HCT116 (cell line): ENCODE data around the gene TMEM179. TPM values are rescaled to one million over a fixed set of nuclear protein-coding genes. Genes with fewer than 3 reads are reported as not detected.

Experiments
- ATAC-seq: fragments of 200-7000 bp; cut with Tn5 transposase; 2 replicates; pipeline ENCODE4 v1.9.1; 2020; ENCODE audit warnings: mild to moderate bottlenecking, moderate library complexity
- BruUV-seq: library from RNA; stranded (reverse); fragments of 400-500 nt; replicated peaks from 2 replicates; lab custom pipeline; 2021; lab: Mats Ljungman, UMichigan
- CTCF ChIA-PET: fragments of 300-600 bp; sonication (Branson Sonifier 250); formaldehyde crosslinking; loops from one replicate; lab custom pipeline; 2021; ENCODE audit warnings: antibody characterized with exemption; lab: Charles Lee
- POLR2A ChIA-PET: fragments of 300-600, 350-600 bp; sonication (Branson Sonifier 250); formaldehyde crosslinking; loops from one replicate; lab custom pipeline; 2021; ENCODE audit warnings: antibody characterized with exemption; lab: Charles Lee
- RAD21 ChIA-PET, 2 experiments: fragments of 300-600 bp; sonication (Branson Sonifier 250); formaldehyde crosslinking; loops; one replicate each; lab custom pipeline; 2023; ENCODE audit warnings: low total read pairs in 2 of 2; ENCODE audit not compliant: uncharacterized antibody in 2 of 2, unreplicated experiment in 2 of 2, low non-redundant PET in 1 of 2; lab: Charles Lee
- DNase-seq: peaks from one replicate; pipeline ENCODE4 v3.0.0-alpha.2; 2010; ENCODE audit warnings: low read depth, low spot score
- H2AFZ ChIP-seq: fragments of 200-600 bp; shearing (Covaris generic), sonication (generic); 2 replicates; pipeline ENCODE4 v1.6.1; 2017; ENCODE audit warnings: low read depth, mixed run types, mixed read lengths, antibody characterized with exemption, low read length; ENCODE audit not compliant: poor library complexity, severe bottlenecking
- H3K27ac ChIP-seq: 2 replicates; pipeline ENCODE4 v1.5.1; 2012; ENCODE audit warnings: low read depth, low read length
- H3K27me3 ChIP-seq: fragments of 200-600 bp; sonication (generic); 2 replicates; pipeline ENCODE4 v1.6.1; 2016; ENCODE audit warnings: mixed run types, low read length, mixed read lengths; ENCODE audit not compliant: insufficient read depth
- H3K36me3 ChIP-seq, 2 experiments: fragments of 200-500 bp in 1 of 2; fragments of 200-600 bp in 1 of 2; sonication (Bioruptor generic) in 1 of 2; sonication (generic) in 1 of 2; 2 replicates each; pipeline versions ENCODE4 v1.5.1 to v1.6.1; 2014 to 2016; ENCODE audit warnings: low read length in 2 of 2, inconsistent platforms in 1 of 2, mixed read lengths in 1 of 2, mixed run types in 1 of 2; ENCODE audit not compliant: insufficient read depth in 2 of 2, control insufficient read depth in 1 of 2
- H3K4me1 ChIP-seq, 2 experiments: fragments of 200-600 bp in 1 of 2; sonication (generic) in 1 of 2; 2 replicates each; pipeline versions ENCODE4 v1.5.1 to v1.6.1; 2012 to 2017; ENCODE audit warnings: low read length in 2 of 2, inconsistent platforms in 1 of 2, mild to moderate bottlenecking in 1 of 2, mixed read lengths in 1 of 2, mixed run types in 1 of 2, moderate library complexity in 1 of 2; ENCODE audit not compliant: insufficient read depth in 2 of 2, control insufficient read depth in 1 of 2
- H3K4me2 ChIP-seq: fragments of 200-600 bp; sonication (generic); 2 replicates; pipeline ENCODE4 v1.6.1; 2017; ENCODE audit warnings: mixed run types, low read length, mixed read lengths
- H3K4me3 ChIP-seq, 2 experiments: fragments of 200-600 bp in 1 of 2; sonication (generic) in 1 of 2; replicated peaks in 1 of 2; 2 replicates each; pipeline ENCODE4 v1.5.1; 2011 to 2016; ENCODE audit warnings: low read length in 2 of 2, control low read depth in 1 of 2, low read depth in 1 of 2, mild to moderate bottlenecking in 1 of 2, mixed read lengths in 1 of 2, mixed run types in 1 of 2
- H3K79me2 ChIP-seq: fragments of 200-600 bp; sonication (generic); 2 replicates; pipeline ENCODE4 v1.6.1; 2017; ENCODE audit warnings: mild to moderate bottlenecking, mixed run types, low read length, moderate library complexity, mixed read lengths; ENCODE audit not compliant: insufficient read depth
- H3K9ac ChIP-seq: fragments of 200-600 bp; sonication (generic); 2 replicates; pipeline ENCODE4 v1.6.1; 2016; ENCODE audit warnings: low read length, mixed read lengths
- H3K9me2 ChIP-seq: fragments of 200-600 bp; sonication (generic), shearing (Covaris generic); 2 replicates; pipeline ENCODE4 v1.6.1; 2017; ENCODE audit warnings: mixed run types, mild to moderate bottlenecking, moderate library complexity; ENCODE audit not compliant: insufficient read depth
- H3K9me3 ChIP-seq, 2 experiments: fragments of 200-500 bp in 1 of 2; fragments of 200-600 bp in 1 of 2; sonication (Bioruptor generic) in 1 of 2; sonication (generic) in 1 of 2; 2 replicates each; pipeline ENCODE4 v1.6.1; 2014 to 2017; ENCODE audit warnings: low read length in 2 of 2, mixed read lengths in 2 of 2, inconsistent platforms in 1 of 2, low read depth in 1 of 2, mild to moderate bottlenecking in 1 of 2, mixed run types in 1 of 2, moderate library complexity in 1 of 2; ENCODE audit not compliant: control insufficient read depth in 1 of 2, insufficient read depth in 1 of 2
- H4K20me1 ChIP-seq: fragments of 200-600 bp; sonication (generic), shearing (Covaris generic); 2 replicates; pipeline ENCODE4 v1.6.1; 2017; ENCODE audit warnings: mixed run types, mild to moderate bottlenecking, moderate library complexity; ENCODE audit not compliant: insufficient read depth
- ATF3 ChIP-seq: IDR thresholded peaks from 2 replicates; pipeline ENCODE4 v1.6.1; 2012
- CTCF ChIP-seq, 3 experiments: fragments of 200-600 bp in 1 of 3; sonication (generic) in 1 of 3; IDR thresholded peaks in 2 of 3; conservative IDR thresholded peaks in 1 of 3; 2 replicates each; pipeline ENCODE4 v1.5.1; 2012 to 2017; ENCODE audit warnings: low read depth in 2 of 3, low read length in 2 of 3, antibody characterized with exemption in 1 of 3, borderline replicate concordance in 1 of 3, control low read depth in 1 of 3, mild to moderate bottlenecking in 1 of 3, mixed read lengths in 1 of 3, mixed run types in 1 of 3, moderate library complexity in 1 of 3; ENCODE audit not compliant: insufficient read depth in 1 of 3
- EGR1 ChIP-seq: IDR thresholded peaks from 2 replicates; pipeline ENCODE4 v1.6.1; 2012; ENCODE audit warnings: low read depth
- EZH2 ChIP-seq: fragments of 200-600 bp; sonication (generic); IDR thresholded peaks from 2 replicates; pipeline ENCODE4 v1.6.1; 2017; ENCODE audit warnings: antibody characterized with exemption, mixed run types
- MAX ChIP-seq: IDR thresholded peaks from 2 replicates; pipeline ENCODE4 v1.6.1; 2012
- POLR2A ChIP-seq: IDR thresholded peaks from 2 replicates; pipeline ENCODE4 v1.7.0; 2011; ENCODE audit warnings: borderline replicate concordance; ENCODE audit not compliant: insufficient read depth, insufficient read length; ENCODE audit errors: extremely low read depth
- POLR2AphosphoS5 ChIP-seq: IDR thresholded peaks from 2 replicates; pipeline ENCODE4 v1.6.1; 2011; ENCODE audit warnings: mild to moderate bottlenecking, low read depth, low read length, moderate library complexity
- REST ChIP-seq: IDR thresholded peaks from 2 replicates; pipeline ENCODE4 v1.6.1; 2012; ENCODE audit warnings: low read depth
- ZNF274 ChIP-seq: fragments of 200-500 bp; sonication (Bioruptor generic); IDR thresholded peaks from 2 replicates; pipeline ENCODE4 v1.6.1; 2014; ENCODE audit warnings: mild to moderate bottlenecking, low read depth, low read length, inconsistent platforms
- intact Hi-C: fragments of 100-400 bp; cut with micrococcal nuclease; formaldehyde crosslinking; loops from 2 replicates; pipeline ENCODE4 v1.10.0; 2022
- total RNA-seq: library from RNA; stranded (reverse); gene quantifications from one replicate; pipeline ENCODE4 v1.2.1, GENCODE V29; 2021; ENCODE audit not compliant: unreplicated experiment

The TMEM179 gene
- total RNA-seq, 1 experiment from 2014 or later = not detected

- H3K27me3 ChIP-seq = no peaks in the 10 kb centered on the region; the same call in 1 of the 2 replicates
- BruUV-seq = no TSS peak
- H3K27ac ChIP-seq = no peak overlapping the region
- no peaks in the 10 kb centered on the region for H4K20me1 ChIP-seq
- ATAC-seq = no peak
- RAD21 ChIA-PET = no interaction called here
- TF ChIP-seq EGR1 (no peak), REST (no peak), ZNF274 (no peak), ATF3 (no peak), MAX (no peak), POLR2A (no peak), EZH2 (no peak), CTCF (IDR thresholded peaks at IDR 0.05 in 2 of 3, conservative IDR thresholded peaks at IDR 0.05 in 1 of 3; ENCODE audit: borderline replicate concordance in 1 of 3, insufficient read depth in 1 of 3, low read depth in 2 of 3, low read length in 2 of 3) (no peak), POLR2AphosphoS5 (no peak)
- no peaks in the 10 kb centered on the region for H3K36me3 ChIP-seq
- H3K9me3 ChIP-seq = no peaks in the 10 kb centered on the region
- no peak overlapping the region for H3K4me2 ChIP-seq
- H3K79me2 ChIP-seq = no peaks in the 10 kb centered on the region
- H3K4me3 ChIP-seq = no peak overlapping the region
- intact Hi-C loops = no loop called here
- no peak overlapping the region for H3K9ac ChIP-seq
- CTCF ChIA-PET = no interaction called here
- H2AFZ ChIP-seq = no peak overlapping the region
- POLR2A ChIA-PET = no interaction called here
- no peaks in the 10 kb centered on the region for H3K9me2 ChIP-seq
- no peak for DNase-seq
- no peaks in the 10 kb centered on the region for H3K4me1 ChIP-seq
These were observed 8.1 kb downstream of the TMEM179 start for GRCh38 chr14:104596451-104596918.
